ENCODE data around the gene PRSS16. TPM values are rescaled to one million over a fixed set of nuclear protein-coding genes. Genes with fewer than 3 reads are reported as not detected.

The PRSS16 gene
- total RNA-seq, 3 donors from 2014 or later (not counting 1 experiment from before 2014, with no cell fraction given): 2.0 TPM; not detected in 2

DNA sequence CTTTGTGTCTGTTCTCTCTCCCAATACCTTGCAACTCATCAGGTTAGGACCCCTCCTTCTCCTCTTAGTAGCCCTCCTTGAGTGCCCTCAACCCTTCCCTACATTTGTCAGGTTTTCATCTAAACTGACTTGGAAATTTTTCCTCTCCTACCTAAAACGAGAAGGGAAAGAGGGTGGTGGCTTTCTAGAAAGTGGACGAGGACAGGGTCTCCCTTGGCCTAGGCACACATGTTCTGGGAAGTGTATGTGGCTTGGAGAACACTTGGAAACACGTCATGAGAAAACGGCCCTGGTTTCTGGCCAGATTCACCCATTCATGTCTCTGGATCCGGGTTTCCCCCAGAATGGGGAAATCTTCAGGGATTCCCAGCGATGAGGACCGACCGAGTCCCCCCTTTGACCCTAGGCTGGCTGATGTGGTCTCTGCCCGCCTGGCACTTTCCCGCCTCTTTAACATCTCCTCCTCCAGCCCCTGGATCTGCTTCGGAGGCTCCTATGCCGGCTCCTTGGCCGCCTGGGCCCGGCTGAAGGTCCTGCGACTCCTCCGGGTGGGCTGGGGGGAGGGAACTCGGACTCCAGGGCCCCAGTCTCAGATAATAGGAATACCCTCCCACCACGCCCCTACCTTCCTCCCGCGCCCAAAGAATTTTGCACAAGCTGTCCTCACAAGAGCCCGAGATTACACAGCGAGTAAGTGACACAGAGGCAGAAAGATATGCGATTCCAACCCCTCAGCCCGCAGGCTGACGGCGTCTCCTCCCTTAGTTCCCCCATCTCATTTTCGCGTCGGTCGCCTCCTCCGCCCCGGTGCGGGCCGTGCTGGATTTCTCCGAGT, 3.0 kb downstream of the PRSS16 start:
- Histone ChIP-seq H3K4me1 (ENCODE audit: control insufficient read depth, insufficient read depth, low read length) (peaks cover 19% of the 10 kb centered on the region), H3K27ac (ENCODE audit: low read length) (no peak overlapping the region), H3K27me3 (ENCODE audit: control insufficient read depth, insufficient read depth, low read length) (peaks cover 23% of the 10 kb centered on the region), H3K36me3 (ENCODE audit: control insufficient read depth, insufficient read depth, low read length) (no peaks in the 10 kb centered on the region), H3K4me3 (ENCODE audit: low read length) (peak overlapping the region; percentile 53), H3K9me3 (ENCODE audit: control insufficient read depth, insufficient read depth, low read length) (no peaks in the 10 kb centered on the region)
- Mint-ChIP-seq H3K36me3 (no peaks in the 10 kb centered on the region), H3K27me3 (ENCODE audit: low read depth in 2 of 2) (peaks cover 27 to 31% of the 10 kb centered on the region in 2 donors), H3K4me3 (peak overlapping the region; percentile 85), H3K27ac (peak overlapping the region in 1 of 2 donors; percentile 21), H3K9me3 (no peaks in the 10 kb centered on the region), H3K4me1 (peaks cover 0 to 9% of the 10 kb centered on the region in 2 donors)
- DNase-seq (no peak), ATAC-seq (no peak)
- TF ChIP-seq, protein P1, sequence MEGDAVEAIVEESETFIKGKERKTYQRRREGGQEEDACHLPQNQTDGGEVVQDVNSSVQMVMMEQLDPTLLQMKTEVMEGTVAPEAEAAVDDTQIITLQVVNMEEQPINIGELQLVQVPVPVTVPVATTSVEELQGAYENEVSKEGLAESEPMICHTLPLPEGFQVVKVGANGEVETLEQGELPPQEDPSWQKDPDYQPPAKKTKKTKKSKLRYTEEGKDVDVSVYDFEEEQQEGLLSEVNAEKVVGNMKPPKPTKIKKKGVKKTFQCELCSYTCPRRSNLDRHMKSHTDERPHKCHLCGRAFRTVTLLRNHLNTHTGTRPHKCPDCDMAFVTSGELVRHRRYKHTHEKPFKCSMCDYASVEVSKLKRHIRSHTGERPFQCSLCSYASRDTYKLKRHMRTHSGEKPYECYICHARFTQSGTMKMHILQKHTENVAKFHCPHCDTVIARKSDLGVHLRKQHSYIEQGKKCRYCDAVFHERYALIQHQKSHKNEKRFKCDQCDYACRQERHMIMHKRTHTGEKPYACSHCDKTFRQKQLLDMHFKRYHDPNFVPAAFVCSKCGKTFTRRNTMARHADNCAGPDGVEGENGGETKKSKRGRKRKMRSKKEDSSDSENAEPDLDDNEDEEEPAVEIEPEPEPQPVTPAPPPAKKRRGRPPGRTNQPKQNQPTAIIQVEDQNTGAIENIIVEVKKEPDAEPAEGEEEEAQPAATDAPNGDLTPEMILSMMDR (IDR thresholded peaks at IDR 0.05): no peak
- 10% methylated on average over 35 of the region's 35 CpGs for WGBS (ENCODE audit: insufficient coverage)
- intact Hi-C loops (cut with micrococcal nuclease): no loop called here

DNA sequence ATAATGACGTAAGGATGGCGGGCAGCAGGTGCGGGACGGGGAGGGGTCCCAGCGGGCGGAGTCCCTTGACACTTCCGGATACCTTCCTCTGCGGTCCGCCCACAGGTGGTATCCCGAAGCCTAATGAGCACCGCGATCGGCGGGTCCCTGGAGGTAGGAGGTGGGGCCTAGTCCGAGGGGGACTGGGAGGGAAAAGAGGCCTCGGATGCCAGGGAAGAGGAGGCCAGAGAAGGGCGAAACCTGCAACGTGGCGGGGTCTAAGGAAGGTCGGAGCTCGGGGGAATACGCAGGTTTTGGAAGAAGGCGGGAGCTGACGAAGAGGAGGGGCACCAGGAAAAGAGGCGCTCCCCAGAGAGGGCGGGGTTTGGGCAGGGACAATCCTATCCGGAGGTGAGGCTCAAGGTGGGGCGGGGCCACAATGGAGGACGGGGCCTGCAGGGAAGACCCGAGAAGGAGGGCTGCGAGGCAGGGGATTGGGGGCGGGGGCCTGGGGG, 3.7 kb downstream of the PRSS16 start:
- Mint-ChIP-seq H3K4me1 (peaks cover 0 to 9% of the 10 kb centered on the region in 2 donors), H3K4me3 (peak overlapping the region; percentile 85), H3K36me3 (no peaks in the 10 kb centered on the region), H3K27ac (peak overlapping the region in 1 of 2 donors; percentile 21), H3K27me3 (ENCODE audit: low read depth in 2 of 2) (peaks cover 33 to 37% of the 10 kb centered on the region in 2 donors), H3K9me3 (no peaks in the 10 kb centered on the region)
- peaks cover 19% of the 10 kb centered on the region for H3K4me1 ChIP-seq (ENCODE audit: control insufficient read depth, insufficient read depth, low read length)
- TF ChIP-seq, protein P1 (IDR thresholded peaks at IDR 0.05): no peak
- peak; percentile 48 to 56 (median 52) for ATAC-seq
- H3K27me3 ChIP-seq (ENCODE audit: control insufficient read depth, insufficient read depth, low read length): peaks cover 23% of the 10 kb centered on the region
- intact Hi-C loops (cut with micrococcal nuclease): no loop called here
- no peak overlapping the region for H3K27ac ChIP-seq (ENCODE audit: low read length)
- WGBS (ENCODE audit: insufficient coverage): 1% methylated on average over 30 of the region's 32 CpGs
- DNase-seq: peak in 1 of 2 donors; percentile 77
- peak overlapping the region; percentile 53 for H3K4me3 ChIP-seq (ENCODE audit: low read length)
- H3K9me3 ChIP-seq (ENCODE audit: control insufficient read depth, insufficient read depth, low read length): no peaks in the 10 kb centered on the region
- H3K36me3 ChIP-seq (ENCODE audit: control insufficient read depth, insufficient read depth, low read length): no peaks in the 10 kb centered on the region

DNA sequence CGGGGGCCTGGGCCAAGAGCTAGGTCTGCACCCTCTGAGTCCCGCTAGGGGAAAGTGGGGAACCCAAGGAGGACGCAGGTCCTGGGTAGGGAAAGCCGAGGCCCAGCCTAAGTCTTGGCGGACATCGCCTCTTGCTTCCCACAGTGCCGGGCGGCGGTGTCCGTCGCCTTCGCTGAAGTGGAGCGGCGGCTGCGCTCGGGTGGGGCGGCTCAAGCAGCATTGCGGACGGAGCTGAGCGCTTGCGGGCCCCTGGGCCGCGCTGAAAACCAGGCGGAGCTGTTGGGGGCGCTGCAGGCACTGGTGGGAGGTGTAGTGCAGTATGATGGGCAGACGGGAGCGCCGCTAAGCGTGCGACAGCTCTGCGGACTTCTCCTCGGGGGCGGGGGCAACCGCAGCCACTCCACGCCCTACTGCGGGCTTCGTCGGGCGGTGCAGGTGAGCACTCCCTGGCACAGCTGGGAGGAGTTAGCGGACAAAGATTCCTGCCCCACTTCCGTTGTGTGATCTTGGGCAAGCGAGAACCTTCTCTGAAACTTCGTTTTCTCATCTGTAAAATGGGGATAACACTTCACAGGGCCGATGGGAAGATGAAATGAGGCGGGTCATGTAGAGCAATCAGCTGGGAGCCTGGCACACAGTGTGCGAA, 4.2 kb downstream of the PRSS16 start:
- no peaks in the 10 kb centered on the region for H3K36me3 Mint-ChIP-seq
- intact Hi-C loops (cut with micrococcal nuclease): no loop called here
- H3K4me3 Mint-ChIP-seq: peak overlapping the region; percentile 62
- Histone ChIP-seq H3K4me3 (ENCODE audit: low read length) (peak overlapping the region; percentile 53), H3K4me1 (ENCODE audit: control insufficient read depth, insufficient read depth, low read length) (peaks cover 19% of the 10 kb centered on the region), H3K9me3 (ENCODE audit: control insufficient read depth, insufficient read depth, low read length) (no peaks in the 10 kb centered on the region), H3K36me3 (ENCODE audit: control insufficient read depth, insufficient read depth, low read length) (no peaks in the 10 kb centered on the region), H3K27me3 (ENCODE audit: control insufficient read depth, insufficient read depth, low read length) (peaks cover 23% of the 10 kb centered on the region), H3K27ac (ENCODE audit: low read length) (no peak overlapping the region)
- WGBS (ENCODE audit: insufficient coverage): 4% methylated on average over 46 of the region's 46 CpGs
- DNase-seq (peak; percentile 35 to 84), ATAC-seq (peak; percentile 82 to 93 (median 87))
- H3K27ac Mint-ChIP-seq: no peak overlapping the region
- peaks cover 0 to 9% of the 10 kb centered on the region in 2 donors for H3K4me1 Mint-ChIP-seq
- no peaks in the 10 kb centered on the region for H3K9me3 Mint-ChIP-seq
- TF ChIP-seq, protein P1 (IDR thresholded peaks at IDR 0.05): peak; percentile 23
- H3K27me3 Mint-ChIP-seq (ENCODE audit: low read depth in 2 of 2): peaks cover 36 to 37% of the 10 kb centered on the region in 2 donors
